Measurements from ENCODE around the gene PLCL2.

PLCL2 gene

GRCh38 chr3:17129556-17129955 is 244.8 kb downstream of the PLCL2 start:
- DNase-seq, result no peak

GRCh38 chr3:17130956-17131355 is 246.2 kb downstream of the PLCL2 start:
- DNase-seq, result no peak

GRCh38 chr3:17132286-17133115 is 247.7 kb downstream of the PLCL2 start:
- no peak for DNase-seq

- DNase-seq, result no peak
These were observed 249.1 kb downstream of the PLCL2 start for GRCh38 chr3:17133632-17134545.

GRCh38 chr3:17135696-17136095 is 250.9 kb downstream of the PLCL2 start:
- no peak for DNase-seq

- DNase-seq, result no peak
These were observed 251.5 kb downstream of the PLCL2 start for GRCh38 chr3:17136136-17136721.

GRCh38 chr3:17137321-17137826 is 252.6 kb downstream of the PLCL2 start:
- DNase-seq, result no peak

GRCh38 chr3:17138246-17139039 is 253.7 kb downstream of the PLCL2 start:
- DNase-seq, result no peak

Data from CD4-positive, alpha-beta T cell treated with Interleukin-12 subunit alpha and Interleukin-12 subunit beta, for 1 hour (primary cell).